ENCODE results near the gene ZNF107. TPM values are rescaled to one million over a fixed set of nuclear protein-coding genes. Genes with fewer than 3 reads are reported as not detected.

The ZNF107 gene
- total RNA-seq, 1 experiment from 2014 or later, result 24.7 TPM

GRCh38 chr7:64653721-64654401 is 12.1 kb upstream of the ZNF107 start:
- no peak overlapping the region for H3K4me3 Mint-ChIP-seq
- Histone ChIP-seq H4K5ac (ENCODE audit: insufficient read length, low read depth, low read length) (no peak overlapping the region), H3K9ac (ENCODE audit: extremely low read depth, insufficient read length, low read length) (no peak overlapping the region), H2BK12ac (ENCODE audit: insufficient read length, low read depth, low read length) (no peak overlapping the region), H3K79me2 (ENCODE audit: insufficient read depth, low read length) (no peaks in the 10 kb centered on the region), H3K4me1 (ENCODE audit: insufficient read depth, low read length) (no peaks in the 10 kb centered on the region), H3K18ac (ENCODE audit: insufficient read length, low read depth, low read length) (no peak overlapping the region), H2BK15ac (ENCODE audit: low read depth, low read length) (no peak overlapping the region), H2BK20ac (ENCODE audit: low read depth, low read length, poor library complexity, severe bottlenecking) (no peak overlapping the region), H3K79me1 (ENCODE audit: insufficient read depth, low read depth, low read length, poor library complexity, severe bottlenecking) (no peaks in the 10 kb centered on the region), H4K8ac (replicated peaks; ENCODE audit: insufficient read length, low read depth, low read length) (no peak overlapping the region), H2BK5ac (ENCODE audit: insufficient read length, low read length) (no peak overlapping the region), H3K56ac (ENCODE audit: insufficient read length, low read depth, low read length) (no peak overlapping the region), H3K4me2 (ENCODE audit: insufficient read depth, insufficient read length, low read length) (no peak overlapping the region), H3K23ac (ENCODE audit: insufficient read length, low read depth, low read length) (no peak overlapping the region), H4K20me1 (ENCODE audit: control insufficient read depth, insufficient read depth, insufficient read length) (no peaks in the 10 kb centered on the region), H3K14ac (ENCODE audit: insufficient read depth, low read length) (no peak overlapping the region), H2AFZ (ENCODE audit: low read length) (no peak overlapping the region), H3K4ac (ENCODE audit: low read depth, low read length) (no peak overlapping the region), H3K9me3 (ENCODE audit: control insufficient read depth, low read depth, low read length) (peaks cover 92% of the 10 kb centered on the region), H4K91ac (ENCODE audit: insufficient read length, low read depth, low read length) (no peak overlapping the region), H2AK5ac (ENCODE audit: insufficient read length, low read length) (no peak overlapping the region), H2BK120ac (ENCODE audit: low read depth, low read length, poor library complexity, severe bottlenecking) (no peak overlapping the region), H3K27ac (ENCODE audit: insufficient read length, low read depth, low read length) (no peak overlapping the region), H3K23me2 (ENCODE audit: insufficient read length, low read depth, low read length, poor library complexity, severe bottlenecking) (no peaks in the 10 kb centered on the region), H3K27me3 (ENCODE audit: insufficient read depth, low read length) (no peaks in the 10 kb centered on the region), H3T11ph (ENCODE audit: low read length) (no peak overlapping the region)
- H3K9me3 Mint-ChIP-seq, result peaks cover 92% of the 10 kb centered on the region in 2 experiments
- no peaks in the 10 kb centered on the region; the same call in 1 of the 2 replicates for H3K27me3 Mint-ChIP-seq (ENCODE audit: low read depth)
- H3K4me1 Mint-ChIP-seq, result no peaks in the 10 kb centered on the region
- peaks cover 8 to 37% (median 24%) of the 10 kb centered on the region in 3 experiments; a peak in 6 of 7 replicates for H3K36me3 Mint-ChIP-seq (ENCODE audit: insufficient read depth in 1 of 3, low read depth in 3 of 3)
- WGBS (ENCODE audit: extremely low coverage, insufficient read length, low lambda C conversion rate), result no CpG with 5 or more reads among the region's 11 CpGs
- DNase-seq, result no peak
- no peak for TF ChIP-seq CTCF (conservative IDR thresholded peaks at IDR 0.05)
- no peak overlapping the region for H3K27ac Mint-ChIP-seq

All from H9 (cell line).